ENCODE results near the gene OTOR.

The OTOR gene

GRCh38 chr20:16749573-16749972 is 1.4 kb downstream of the OTOR start:
- no peak for DNase-seq (ENCODE audit: low spot score)

- no peak for DNase-seq (ENCODE audit: low spot score)
Measured at GRCh38 chr20:16752082-16752481, 3.9 kb downstream of the OTOR start.

GRCh38 chr20:16752901-16753300 is 4.7 kb downstream of the OTOR start:
- no peak for DNase-seq (ENCODE audit: low spot score)

- DNase-seq (ENCODE audit: low spot score) = no peak
Measured at GRCh38 chr20:16758454-16759180, 10.5 kb downstream of the OTOR start.

- no peak for DNase-seq (ENCODE audit: low spot score)
Measured at GRCh38 chr20:16759181-16759563, 11.0 kb downstream of the OTOR start.

GRCh38 chr20:16760431-16761304 is 12.5 kb downstream of the OTOR start:
- DNase-seq (ENCODE audit: low spot score) = peak; percentile 2

- DNase-seq (ENCODE audit: low spot score) = peak; percentile 66
Measured at GRCh38 chr20:16761305-16761829, 13.2 kb downstream of the OTOR start.

GRCh38 chr20:16764560-16764959 is 16.4 kb downstream of the OTOR start:
- no peak for DNase-seq (ENCODE audit: low spot score)

GRCh38 chr20:16771213-16771612 is 23.1 kb downstream of the OTOR start:
- DNase-seq (ENCODE audit: low spot score) = no peak

- DNase-seq (ENCODE audit: low spot score) = no peak
Measured at GRCh38 chr20:16775961-16776360, 27.8 kb downstream of the OTOR start.

- no peak for DNase-seq (ENCODE audit: low spot score)
Measured at GRCh38 chr20:16777126-16777525, 29.0 kb downstream of the OTOR start.

- DNase-seq (ENCODE audit: low spot score) = no peak
Measured at GRCh38 chr20:16778159-16778558, 30.0 kb downstream of the OTOR start.

- no peak for DNase-seq (ENCODE audit: low spot score)
Measured at GRCh38 chr20:16781496-16781895, 33.3 kb downstream of the OTOR start.

- no peak for DNase-seq (ENCODE audit: low spot score)
Measured at GRCh38 chr20:16785226-16785625, 37.1 kb downstream of the OTOR start.

Measured in AG08396 (cell line).